Kidney epithelial cell (primary cell): Measurements from ENCODE around the gene GLYATL2. TPM values are rescaled to one million over a fixed set of nuclear protein-coding genes. Genes with fewer than 3 reads are reported as not detected.

ENCODE experiments used
- DNase-seq: peaks from one replicate; pipeline ENCODE4 v3.0.0-alpha.2; 2010; ENCODE audit warnings: low read depth
- H3K27me3 ChIP-seq: 2 replicates; pipeline ENCODE4 v1.6.0; 2011; ENCODE audit warnings: low read length; ENCODE audit not compliant: control insufficient read depth, insufficient read depth
- H3K36me3 ChIP-seq: 2 replicates; pipeline ENCODE4 v1.5.1; 2011; ENCODE audit warnings: low read length; ENCODE audit not compliant: control insufficient read depth, insufficient read depth
- H3K4me3 ChIP-seq: 2 replicates; pipeline ENCODE4 v1.5.1; 2011; ENCODE audit warnings: low read depth, mild to moderate bottlenecking, control low read depth, low read length
- total RNA-seq: library from RNA; depleted of rRNA; stranded (reverse); fragments of >200 nt; gene quantifications from 2 replicates; pipeline ENCODE4 v1.2.3, GENCODE V29; 2015
- TF ChIP-seq, protein P1 (sequence below): IDR thresholded peaks from 2 replicates; pipeline ENCODE4 v1.5.1; 2011; ENCODE audit warnings: mild to moderate bottlenecking, moderate library complexity, low read length, control low read depth, inconsistent platforms; ENCODE audit not compliant: insufficient read depth, poor library complexity, severe bottlenecking

Gene GLYATL2
- total RNA-seq, 1 donor from 2014 or later, result 0.13 TPM

DNA sequence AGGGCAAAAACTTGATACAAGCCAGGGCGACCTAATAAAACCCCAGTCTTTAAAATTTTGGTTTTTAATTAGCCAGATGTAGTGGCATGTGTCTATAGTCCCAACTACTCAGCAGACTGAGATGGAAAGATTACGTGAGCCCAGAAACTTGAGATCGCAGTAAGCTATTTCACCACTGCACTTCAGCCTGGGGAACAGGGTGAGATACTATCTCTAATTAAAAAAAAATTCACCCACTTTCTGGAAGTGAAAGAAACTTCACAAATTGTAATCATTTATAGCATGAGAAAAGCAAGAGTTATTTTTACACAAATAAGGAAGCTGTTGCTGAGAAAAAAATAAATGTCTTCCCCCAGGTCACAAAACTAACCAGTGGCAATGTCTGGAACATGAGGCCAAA lies 882 bp upstream of the GLYATL2 start:
- H3K27me3 ChIP-seq, result no peaks in the 10 kb centered on the region
- no peak overlapping the region for H3K4me3 ChIP-seq
- no peaks in the 10 kb centered on the region for H3K36me3 ChIP-seq
- no peak for DNase-seq
- TF ChIP-seq, protein P1, sequence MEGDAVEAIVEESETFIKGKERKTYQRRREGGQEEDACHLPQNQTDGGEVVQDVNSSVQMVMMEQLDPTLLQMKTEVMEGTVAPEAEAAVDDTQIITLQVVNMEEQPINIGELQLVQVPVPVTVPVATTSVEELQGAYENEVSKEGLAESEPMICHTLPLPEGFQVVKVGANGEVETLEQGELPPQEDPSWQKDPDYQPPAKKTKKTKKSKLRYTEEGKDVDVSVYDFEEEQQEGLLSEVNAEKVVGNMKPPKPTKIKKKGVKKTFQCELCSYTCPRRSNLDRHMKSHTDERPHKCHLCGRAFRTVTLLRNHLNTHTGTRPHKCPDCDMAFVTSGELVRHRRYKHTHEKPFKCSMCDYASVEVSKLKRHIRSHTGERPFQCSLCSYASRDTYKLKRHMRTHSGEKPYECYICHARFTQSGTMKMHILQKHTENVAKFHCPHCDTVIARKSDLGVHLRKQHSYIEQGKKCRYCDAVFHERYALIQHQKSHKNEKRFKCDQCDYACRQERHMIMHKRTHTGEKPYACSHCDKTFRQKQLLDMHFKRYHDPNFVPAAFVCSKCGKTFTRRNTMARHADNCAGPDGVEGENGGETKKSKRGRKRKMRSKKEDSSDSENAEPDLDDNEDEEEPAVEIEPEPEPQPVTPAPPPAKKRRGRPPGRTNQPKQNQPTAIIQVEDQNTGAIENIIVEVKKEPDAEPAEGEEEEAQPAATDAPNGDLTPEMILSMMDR, result no peak

DNA sequence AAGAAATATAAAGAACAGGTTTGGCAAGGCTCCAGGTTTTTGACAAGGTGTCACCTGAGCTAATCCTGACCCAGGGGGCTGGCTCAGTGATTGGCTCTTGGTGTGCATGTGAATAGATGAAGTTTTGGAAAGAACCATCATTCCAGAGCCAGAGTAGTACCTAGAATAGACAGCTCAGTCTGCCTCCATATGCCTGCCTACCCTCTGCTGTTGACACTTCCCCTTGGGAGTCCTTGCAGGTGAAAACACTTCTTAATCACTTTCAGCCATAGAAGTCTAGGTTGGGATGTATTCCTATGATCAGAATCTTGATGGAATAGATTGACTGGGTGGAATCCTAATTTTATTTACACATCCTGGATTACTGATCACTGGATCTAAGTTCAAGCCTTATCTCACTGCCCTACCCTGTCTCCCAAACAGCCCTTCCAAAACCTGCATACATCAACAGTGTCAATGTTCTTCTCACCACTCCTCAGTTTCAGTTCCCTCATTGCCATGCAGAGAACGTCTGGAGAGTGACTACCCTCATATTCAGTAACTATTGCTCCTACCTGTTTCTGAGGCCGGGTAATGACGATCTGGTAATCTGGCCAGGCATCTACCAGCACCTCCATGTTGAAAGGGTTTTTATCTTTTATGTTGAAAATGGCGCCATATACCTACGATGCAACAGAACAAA lies 6.7 kb downstream of the GLYATL2 start:
- Histone ChIP-seq H3K27me3 (no peaks in the 10 kb centered on the region), H3K4me3 (no peak overlapping the region), H3K36me3 (no peaks in the 10 kb centered on the region)
- no peak for DNase-seq
- TF ChIP-seq, protein P1, result no peak

DNA sequence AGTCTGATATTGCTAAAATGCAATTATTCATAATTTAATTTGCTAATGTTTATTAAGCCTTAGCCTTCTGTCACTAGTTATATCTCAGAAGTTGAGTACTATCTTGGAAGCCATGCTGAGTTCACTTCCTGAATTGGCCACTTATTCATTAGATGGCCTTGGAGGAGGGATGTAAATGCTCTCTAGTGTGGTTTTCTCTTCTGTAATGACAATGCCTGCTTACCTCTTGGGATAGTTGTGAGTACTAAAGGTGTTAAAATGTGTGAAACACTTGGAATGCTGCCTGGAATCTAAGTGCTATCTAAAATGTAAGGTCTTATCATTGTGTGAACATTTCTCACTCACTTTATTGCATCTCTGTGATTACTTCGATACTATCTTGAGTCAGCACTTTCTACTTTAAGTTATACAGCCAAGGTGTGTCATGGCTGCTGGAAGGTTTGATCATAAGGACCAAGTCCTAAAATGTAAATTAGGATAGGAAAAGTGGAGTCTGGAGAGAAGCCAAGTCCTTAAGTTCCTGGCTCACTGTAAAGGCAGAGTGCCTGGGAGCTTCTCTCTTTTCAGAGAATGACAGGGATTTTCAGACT lies 12.4 kb downstream of the GLYATL2 start:
- Histone ChIP-seq H3K4me3 (no peak overlapping the region), H3K36me3 (no peaks in the 10 kb centered on the region), H3K27me3 (no peaks in the 10 kb centered on the region)
- DNase-seq, result no peak
- TF ChIP-seq, protein P1, result no peak

DNA sequence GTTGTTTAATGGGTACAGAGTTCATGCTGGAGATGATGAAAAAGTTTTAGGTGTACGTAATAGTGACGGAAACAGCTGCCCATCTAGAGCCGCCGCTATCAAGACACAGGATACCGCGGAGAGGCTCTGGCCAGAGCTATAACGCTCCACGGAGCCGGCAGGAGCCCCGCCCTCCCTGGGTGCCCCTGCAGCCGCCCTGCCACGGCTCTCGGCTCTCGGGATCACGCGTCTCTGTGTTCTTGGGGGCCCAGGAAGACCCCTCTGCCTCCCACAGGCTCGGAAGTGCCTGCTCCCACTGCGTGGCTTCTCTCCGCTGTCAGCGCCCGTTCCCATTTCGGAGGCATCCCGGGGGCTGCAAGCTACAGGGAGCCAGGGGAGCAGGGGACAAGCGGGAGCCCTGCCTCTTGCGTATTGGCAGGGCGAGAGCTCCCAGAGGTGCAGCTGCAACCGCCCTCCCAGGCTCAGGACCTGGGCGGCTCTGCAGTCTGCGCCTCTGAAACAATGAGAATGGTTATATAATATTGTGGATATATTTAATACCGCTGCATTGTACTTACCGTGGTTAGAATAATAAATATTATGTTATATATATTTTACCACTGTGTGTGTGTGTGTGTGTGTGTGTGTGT lies 13.7 kb downstream of the GLYATL2 start:
- H3K27me3 ChIP-seq, result no peaks in the 10 kb centered on the region
- H3K4me3 ChIP-seq, result no peak overlapping the region
- TF ChIP-seq, protein P1, result no peak
- DNase-seq, result no peak
- H3K36me3 ChIP-seq, result no peaks in the 10 kb centered on the region

DNA sequence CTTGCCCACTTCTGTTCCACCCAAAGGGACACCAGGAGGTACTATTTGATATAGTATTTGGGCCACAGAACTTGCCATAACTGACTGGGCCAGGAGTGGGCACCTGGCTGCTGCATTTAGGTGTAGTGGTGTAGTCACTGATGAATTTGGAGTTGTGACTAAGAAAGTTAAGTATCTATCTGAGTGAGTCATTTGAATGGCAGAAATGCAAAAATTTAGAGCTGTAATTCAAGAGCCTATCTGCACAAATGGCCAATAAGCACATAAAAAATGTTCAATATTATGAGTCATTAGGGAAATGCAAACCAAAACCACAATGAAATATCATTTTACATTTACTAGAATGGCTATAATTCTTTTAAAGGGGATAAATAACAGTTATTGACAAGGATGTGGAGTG lies 14.7 kb downstream of the GLYATL2 start:
- DNase-seq, result no peak
- no peak overlapping the region for H3K4me3 ChIP-seq
- H3K27me3 ChIP-seq, result no peaks in the 10 kb centered on the region
- no peaks in the 10 kb centered on the region for H3K36me3 ChIP-seq
- TF ChIP-seq, protein P1, result no peak
